ENCODE results near the gene TMPRSS6. TPM values are rescaled to one million over a fixed set of nuclear protein-coding genes. Genes with fewer than 3 reads are reported as not detected.
A peak's percentile ranks its signal among the peaks of the same experiment; 100 is the strongest.

TMPRSS6 gene
- total and polyA plus RNA-seq, 2 of the 13 experiments (the other 11 are each of a cell fraction or from before 2014, with no cell fraction given), result 4.2 to 4.8 TPM

GRCh38 chr22:37018086-37018814 lies 91.3 kb downstream of the TMPRSS6 start (continued):
- TF ChIP-seq ZNF33A (CRISPR knock-in tag; IDR thresholded peaks at IDR 0.05; ENCODE audit: borderline replicate concordance) (no peak), ZNF614 (CRISPR knock-in tag; IDR thresholded peaks at IDR 0.05; ENCODE audit: borderline replicate concordance) (no peak), GMEB2 (CRISPR knock-in tag; IDR thresholded peaks at IDR 0.05; ENCODE audit: low read depth) (no peak), THAP9 (CRISPR knock-in tag; IDR thresholded peaks at IDR 0.05; ENCODE audit: borderline replicate concordance) (0 out of 2 replicates have a peak, but pooled peaks have one; percentile 35), MATR3 (CRISPR knock-in tag; IDR thresholded peaks at IDR 0.05) (no peak), ARHGAP35 (CRISPR knock-in tag; IDR thresholded peaks at IDR 0.05; ENCODE audit: borderline replicate concordance) (no peak), ZBTB4 (CRISPR knock-in tag; IDR thresholded peaks at IDR 0.05; ENCODE audit: borderline replicate concordance) (peak; percentile 71; the same call in 1 of the 2 replicates), ZSCAN21 (CRISPR knock-in tag; IDR thresholded peaks at IDR 0.05; ENCODE audit: borderline replicate concordance) (no peak; the same call in 1 of the 2 replicates), ZNF567 (CRISPR knock-in tag; IDR thresholded peaks at IDR 0.05; ENCODE audit: borderline replicate concordance) (no peak), ZNF460 (CRISPR knock-in tag; IDR thresholded peaks at IDR 0.05; ENCODE audit: borderline replicate concordance) (no peak), BRF2 (CRISPR knock-in tag; IDR thresholded peaks at IDR 0.05) (no peak), MED1 (CRISPR knock-in tag; IDR thresholded peaks at IDR 0.05) (peak; percentile 44; the same call in 1 of the 2 replicates), GPBP1L1 (CRISPR knock-in tag; IDR thresholded peaks at IDR 0.05) (no peak), RNF219 (CRISPR knock-in tag; IDR thresholded peaks at IDR 0.05) (no peak)
